Loucy (cell line): ENCODE results near the gene IL12RB2.
A peak's percentile ranks its signal among the peaks of the same experiment; 100 is the strongest.

ENCODE experiments used
- H2AFZ ChIP-seq: fragments of 200-600 bp; sonication (generic); 2 replicates; pipeline ENCODE4 v1.6.0; 2016; ENCODE audit warnings: antibody characterized with exemption, mild to moderate bottlenecking, low read length, moderate library complexity
- H3F3A ChIP-seq: fragments of 200-600 bp; 2 replicates; pipeline ENCODE4 v1.6.0; 2016; ENCODE audit warnings: antibody characterized with exemption, low read depth, mild to moderate bottlenecking
- H3K27me3 ChIP-seq: fragments of 200-600 bp; sonication (generic); 2 replicates; pipeline ENCODE4 v1.6.1; 2014; ENCODE audit warnings: low read length, mild to moderate bottlenecking; ENCODE audit not compliant: insufficient read depth, poor library complexity, severe bottlenecking
- H3K36me3 ChIP-seq: fragments of 200-600 bp; sonication (generic); 2 replicates; pipeline ENCODE4 v1.6.1; 2016; ENCODE audit warnings: low read length; ENCODE audit not compliant: insufficient read depth
- H3K4me1 ChIP-seq: fragments of 200-600 bp; sonication (generic); 2 replicates; pipeline ENCODE4 v1.5.1; 2014; ENCODE audit warnings: low read length, mild to moderate bottlenecking; ENCODE audit not compliant: insufficient read depth, poor library complexity, severe bottlenecking
- H3K4me2 ChIP-seq: fragments of 200-600 bp; sonication (generic); 2 replicates; pipeline ENCODE4 v1.6.0; 2014; ENCODE audit warnings: antibody characterized with exemption, low read length, low read depth, mild to moderate bottlenecking; ENCODE audit not compliant: poor library complexity, severe bottlenecking
- H3K4me3 ChIP-seq: fragments of 200-600 bp; sonication (generic); 2 replicates; pipeline ENCODE4 v1.5.1; 2014; ENCODE audit warnings: low read length, mild to moderate bottlenecking, mixed read lengths; ENCODE audit not compliant: poor library complexity, severe bottlenecking
- H3K79me2 ChIP-seq: fragments of 200-600 bp; sonication (generic); 2 replicates; pipeline ENCODE4 v1.6.1; 2014; ENCODE audit warnings: low read length; ENCODE audit not compliant: insufficient read depth
- H3K9ac ChIP-seq: fragments of 200-600 bp; sonication (generic); 2 replicates; pipeline ENCODE4 v1.6.0; 2014; ENCODE audit warnings: mild to moderate bottlenecking, low read depth, low read length, moderate library complexity; ENCODE audit not compliant: poor library complexity, severe bottlenecking
- H3K9me2 ChIP-seq: fragments of 200-600 bp; sonication (generic); replicated peaks from 2 replicates; pipeline ENCODE4 v1.6.1; 2016; ENCODE audit warnings: low read depth, low read length, mixed read lengths
- H3K9me3 ChIP-seq: fragments of 200-600 bp; sonication (generic); 2 replicates; pipeline ENCODE4 v1.6.1; 2014; ENCODE audit warnings: mild to moderate bottlenecking, antibody characterized with exemption, low read length, low read depth; ENCODE audit not compliant: insufficient read depth
- H4K20me1 ChIP-seq: fragments of 200-600 bp; sonication (generic); 2 replicates; pipeline ENCODE4 v1.6.0; 2014; ENCODE audit warnings: antibody characterized with exemption, low read length, mild to moderate bottlenecking; ENCODE audit not compliant: insufficient read depth, poor library complexity, severe bottlenecking
- CTCF ChIP-seq: fragments of 200-600 bp; sonication (generic); conservative IDR thresholded peaks from 2 replicates; pipeline ENCODE4 v1.5.1; 2014; ENCODE audit warnings: mild to moderate bottlenecking, antibody characterized with exemption, low read length
- EZH2phosphoT487 ChIP-seq: fragments of 200-600 bp; IDR thresholded peaks from 2 replicates; pipeline ENCODE4 v1.6.1; 2018; ENCODE audit warnings: antibody characterized with exemption, mild to moderate bottlenecking, moderate library complexity, borderline replicate concordance

IL12RB2 gene

DNA sequence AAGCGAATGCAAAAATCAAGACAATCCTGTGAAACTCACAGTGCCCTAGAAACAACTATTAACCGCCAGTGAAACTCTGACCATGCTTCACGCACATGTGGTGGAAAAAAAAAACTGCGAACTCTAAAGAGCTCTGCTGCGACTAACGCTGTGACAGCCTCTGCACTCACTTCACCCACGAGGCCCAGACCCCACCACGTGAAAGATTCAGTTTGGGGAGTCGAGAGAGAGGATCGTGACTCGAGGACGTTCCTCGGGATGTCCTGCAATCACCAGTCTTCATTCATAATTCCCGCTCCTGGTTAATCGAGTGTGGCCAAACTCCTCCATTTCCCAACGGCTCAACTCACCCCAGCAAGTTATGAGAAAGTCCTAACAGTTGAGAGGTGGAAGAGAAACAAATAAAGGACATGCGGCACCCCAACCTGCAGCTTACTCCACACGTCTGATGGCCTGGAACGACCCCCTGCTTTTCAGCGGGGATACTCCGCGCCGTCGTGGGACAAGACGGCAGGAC, 121.4 kb downstream of the IL12RB2 start:
- H3K4me3 ChIP-seq = peak overlapping the region; percentile 94
- H3F3A ChIP-seq = peaks cover 3% of the 10 kb centered on the region; the same call in 1 of the 2 replicates
- peaks cover 9% of the 10 kb centered on the region for H3K27me3 ChIP-seq
- peak overlapping the region; percentile 92 for H3K9ac ChIP-seq
- H3K9me3 ChIP-seq = no peaks in the 10 kb centered on the region
- peaks cover 53% of the 10 kb centered on the region for H4K20me1 ChIP-seq
- H3K4me1 ChIP-seq = peaks cover 59% of the 10 kb centered on the region
- H3K4me2 ChIP-seq = peak overlapping the region; percentile 98
- H3K36me3 ChIP-seq = peaks cover 34% of the 10 kb centered on the region
- H3K9me2 ChIP-seq = no peaks in the 10 kb centered on the region
- no peak overlapping the region for H2AFZ ChIP-seq
- H3K79me2 ChIP-seq = peaks cover 62% of the 10 kb centered on the region
- no peak for TF ChIP-seq EZH2phosphoT487
- no peak for TF ChIP-seq CTCF

DNA sequence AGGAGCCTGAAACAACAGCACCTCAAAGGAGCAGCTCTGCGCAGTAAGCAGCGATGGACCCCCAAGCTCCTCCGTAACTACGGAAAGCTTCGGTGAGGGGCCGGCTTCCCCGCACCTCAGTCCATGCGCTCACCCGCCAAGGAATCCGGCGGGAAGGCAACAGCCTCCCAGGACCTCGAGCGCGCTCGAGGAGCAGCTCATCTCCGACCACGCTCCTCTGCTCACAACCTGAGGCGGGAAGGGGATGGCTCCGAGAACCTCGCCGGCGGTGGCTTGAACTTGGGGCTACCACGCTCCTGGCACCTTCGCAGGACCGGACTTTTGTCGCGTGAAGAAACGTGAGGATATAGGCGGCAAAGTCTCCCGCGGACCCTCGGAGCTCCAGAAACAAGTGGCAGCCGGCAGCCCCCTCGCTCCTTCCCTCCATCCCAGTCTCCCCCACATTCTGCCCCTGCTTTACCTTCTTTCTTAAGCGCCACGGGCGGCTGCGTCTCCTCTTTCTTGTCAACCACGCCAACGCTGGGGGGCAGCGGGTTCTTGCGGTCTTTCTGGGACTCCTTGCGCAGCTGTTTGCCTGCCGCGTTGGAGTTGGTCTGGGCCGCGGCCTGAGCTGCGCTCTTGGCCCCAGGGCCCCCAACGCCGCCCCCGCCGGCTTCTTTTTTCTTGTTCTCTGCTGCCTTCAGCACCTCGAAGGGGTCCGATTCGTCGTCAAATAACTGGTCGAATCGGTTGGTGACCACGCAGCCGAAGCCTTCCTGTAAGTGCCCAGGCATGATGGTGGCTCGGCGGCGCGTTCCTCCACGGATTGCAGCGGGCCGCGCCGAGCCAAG, 122.1 kb downstream of the IL12RB2 start:
- peaks cover 27% of the 10 kb centered on the region for H3K36me3 ChIP-seq
- no peak overlapping the region for H2AFZ ChIP-seq
- peaks cover 46% of the 10 kb centered on the region for H4K20me1 ChIP-seq

More for the DNA sequence above, 122.1 kb downstream of the IL12RB2 start:
- peak overlapping the region; percentile 98 for H3K4me2 ChIP-seq
- peak overlapping the region; percentile 94 for H3K4me3 ChIP-seq
- H3K4me1 ChIP-seq = peaks cover 59% of the 10 kb centered on the region
- H3K9ac ChIP-seq = peak overlapping the region; percentile 92
- H3K9me2 ChIP-seq = no peaks in the 10 kb centered on the region
- H3K79me2 ChIP-seq = peaks cover 55% of the 10 kb centered on the region
- H3K9me3 ChIP-seq = no peaks in the 10 kb centered on the region
- peaks cover 3% of the 10 kb centered on the region; the same call in 1 of the 2 replicates for H3F3A ChIP-seq
- peaks cover 9% of the 10 kb centered on the region for H3K27me3 ChIP-seq
- TF ChIP-seq CTCF (no peak), EZH2phosphoT487 (no peak)
